HCEC 1CT (cell line): Measurements from ENCODE around the gene COL9A1.
"Not testable (repeated sequence)": the region's sequence is repeated elsewhere in the genome, so short reads cannot be mapped to it uniquely, and the experiment has no call there.

ENCODE experiments used
- DNase-seq: peaks from one replicate; pipeline ENCODE4 v3.0.0-alpha.2; 2017

The COL9A1 gene

GRCh38 chr6:70303034-70303525 is at the start of gene COL9A1:
Gene COL9A1, minus strand, starts transcription at chr6:70303084. Its CDS starts 160 bp downstream, at chr6:70302924.
- DNase-seq = no peak

- DNase-seq = no peak
These were observed 48.6 kb upstream of the COL9A1 start for GRCh38 chr6:70351461-70351860.

GRCh38 chr6:70345619-70346018 is 42.7 kb upstream of the COL9A1 start:
- DNase-seq = no peak

GRCh38 chr6:70343313-70343712 is 40.4 kb upstream of the COL9A1 start:
- DNase-seq = no peak

GRCh38 chr6:70339810-70340209 is 36.9 kb upstream of the COL9A1 start:
- not testable (repeated sequence) for DNase-seq

GRCh38 chr6:70338775-70339174 is 35.9 kb upstream of the COL9A1 start:
- DNase-seq = no peak

- DNase-seq = no peak
These were observed 34.8 kb upstream of the COL9A1 start for GRCh38 chr6:70337743-70338105.

- no peak for DNase-seq
These were observed 34.3 kb upstream of the COL9A1 start for GRCh38 chr6:70336996-70337742.

- no peak for DNase-seq
These were observed 24.2 kb upstream of the COL9A1 start for GRCh38 chr6:70327036-70327435.

GRCh38 chr6:70325009-70325408 is 22.1 kb upstream of the COL9A1 start:
- DNase-seq = no peak

- DNase-seq = not testable (repeated sequence)
These were observed 14.9 kb upstream of the COL9A1 start for GRCh38 chr6:70317799-70318198.

GRCh38 chr6:70315079-70315751 is 12.3 kb upstream of the COL9A1 start:
- DNase-seq = no peak

- DNase-seq = no peak
These were observed 11.4 kb upstream of the COL9A1 start for GRCh38 chr6:70314296-70314695.

- DNase-seq = peak; percentile 78
These were observed 9.4 kb upstream of the COL9A1 start for GRCh38 chr6:70312165-70312745.

GRCh38 chr6:70310063-70310694 is 7.3 kb upstream of the COL9A1 start:
- DNase-seq = peak; percentile 41

GRCh38 chr6:70309243-70309642 is 6.4 kb upstream of the COL9A1 start:
- DNase-seq = no peak

GRCh38 chr6:70308142-70308541 is 5.3 kb upstream of the COL9A1 start:
- not testable (repeated sequence) for DNase-seq

- no peak for DNase-seq
These were observed 4.1 kb upstream of the COL9A1 start for GRCh38 chr6:70307008-70307407.

GRCh38 chr6:70304616-70305015 is 1.7 kb upstream of the COL9A1 start:
- no peak for DNase-seq

- DNase-seq = no peak
These were observed 3.4 kb downstream of the COL9A1 start for GRCh38 chr6:70299456-70299855.

- DNase-seq = no peak
These were observed 4.8 kb downstream of the COL9A1 start for GRCh38 chr6:70298068-70298467.

- no peak for DNase-seq
These were observed 10.7 kb downstream of the COL9A1 start for GRCh38 chr6:70292193-70292592.

- DNase-seq = no peak
These were observed 13.6 kb downstream of the COL9A1 start for GRCh38 chr6:70289299-70289698.

- DNase-seq = no peak
These were observed 16.0 kb downstream of the COL9A1 start for GRCh38 chr6:70286905-70287304.
